Right hindlimb (tissue), 1 donor: ENCODE data around the gene DUSP2.

ENCODE experiments used
- DNase-seq: peaks from one replicate; pipeline ENCODE4 v3.0.0-alpha.2; 2018

The DUSP2 gene

GRCh38 chr2:96131152-96131812 is 14.0 kb downstream of the DUSP2 start:
- DNase-seq: no peak

GRCh38 chr2:96130483-96130882 is 14.8 kb downstream of the DUSP2 start:
- no peak for DNase-seq

GRCh38 chr2:96129528-96130120 is 15.6 kb downstream of the DUSP2 start:
- DNase-seq: no peak

- no peak for DNase-seq
Measured at GRCh38 chr2:96128456-96128855, 16.8 kb downstream of the DUSP2 start.

- no peak for DNase-seq
Measured at GRCh38 chr2:96124406-96125265, 20.6 kb downstream of the DUSP2 start.

GRCh38 chr2:96123936-96124335 is 21.3 kb downstream of the DUSP2 start:
- DNase-seq: no peak

GRCh38 chr2:96123290-96123689 is 21.9 kb downstream of the DUSP2 start:
- DNase-seq: no peak

GRCh38 chr2:96122391-96122790 is 22.8 kb downstream of the DUSP2 start:
- DNase-seq: no peak

- no peak for DNase-seq
Measured at GRCh38 chr2:96121414-96121813, 23.8 kb downstream of the DUSP2 start.

GRCh38 chr2:96120991-96121390 is 24.2 kb downstream of the DUSP2 start:
- DNase-seq: no peak

GRCh38 chr2:96120091-96120720 is 25.0 kb downstream of the DUSP2 start:
- DNase-seq: no peak

GRCh38 chr2:96119389-96119751 is 25.9 kb downstream of the DUSP2 start:
- DNase-seq: no peak

- peak; percentile 16 for DNase-seq
Measured at GRCh38 chr2:96118698-96119388, 26.4 kb downstream of the DUSP2 start.

- DNase-seq: peak; percentile 14
Measured at GRCh38 chr2:96117701-96118588, 27.3 kb downstream of the DUSP2 start.

- DNase-seq: peak; percentile 69
Measured at GRCh38 chr2:96116879-96117533, 28.2 kb downstream of the DUSP2 start.

GRCh38 chr2:96116424-96116878 is 28.8 kb downstream of the DUSP2 start, which contains the start of gene ADRA2B:
Gene ADRA2B, minus strand, starts transcription at chr2:96116571. Its CDS starts 422 bp downstream, at chr2:96116149.
- peak; percentile 67 for DNase-seq

GRCh38 chr2:96115631-96116423 is 29.4 kb downstream of the DUSP2 start:
- peak; percentile 11 for DNase-seq

- DNase-seq: peak; percentile 17
Measured at GRCh38 chr2:96114903-96115581, 30.2 kb downstream of the DUSP2 start.

GRCh38 chr2:96114546-96114902 is 30.7 kb downstream of the DUSP2 start:
- no peak for DNase-seq

- no peak for DNase-seq
Measured at GRCh38 chr2:96113951-96114350, 31.3 kb downstream of the DUSP2 start.
